PFSK-1 (cell line): ENCODE data around the gene SDK1.

Source experiments
- REST ChIP-seq, 2 experiments: IDR thresholded peaks; 2 replicates each; pipeline versions ENCODE4 v1.6.1 to v1.8.0; 2011 to 2012; ENCODE audit warnings: low read depth in 2 of 2, low read length in 2 of 2, control low read depth in 1 of 2, inconsistent platforms in 1 of 2, mild to moderate bottlenecking in 1 of 2, moderate library complexity in 1 of 2; ENCODE audit not compliant: insufficient read depth in 1 of 2
- SIN3A ChIP-seq: IDR thresholded peaks from 2 replicates; pipeline ENCODE4 v1.6.1; 2012; ENCODE audit warnings: mild to moderate bottlenecking, low read length, moderate library complexity, borderline replicate concordance; ENCODE audit not compliant: insufficient read depth
- TAF1 ChIP-seq: IDR thresholded peaks from 2 replicates; pipeline ENCODE4 v1.6.1; 2012; ENCODE audit warnings: low read length, control low read depth, borderline replicate concordance; ENCODE audit not compliant: insufficient read depth

GRCh38 chr7:3469641-3470040 is 168.6 kb downstream of the SDK1 start:
- TF ChIP-seq TAF1 (no peak), SIN3A (no peak), REST (IDR thresholded peaks at IDR 0.05; ENCODE audit: insufficient read depth in 1 of 2, low read depth in 2 of 2, low read length in 2 of 2) (no peak)
